HG03135 (cell line): Measurements from ENCODE around the gene EEA1.
"Not testable (repeated sequence)": the region's sequence is repeated elsewhere in the genome, so short reads cannot be mapped to it uniquely, and the experiment has no call there.

Experiments used
- ATAC-seq: cut with Tn5 transposase; IDR thresholded peaks from one replicate; pipeline ENCODE4 v1.9.1; 2021; ENCODE audit warnings: mild to moderate bottlenecking, moderate library complexity; ENCODE audit not compliant: unreplicated experiment

Gene EEA1

GRCh38 chr12:92756898-92757596 is 172.0 kb downstream of the EEA1 start:
- ATAC-seq: no peak

- no peak for ATAC-seq
Measured at GRCh38 chr12:92753976-92754885, 174.9 kb downstream of the EEA1 start.

GRCh38 chr12:92749691-92750090 is 179.4 kb downstream of the EEA1 start:
- ATAC-seq: not testable (repeated sequence)

- no peak for ATAC-seq
Measured at GRCh38 chr12:92747151-92747550, 181.9 kb downstream of the EEA1 start.

GRCh38 chr12:92745856-92746550 is 183.1 kb downstream of the EEA1 start:
- no peak for ATAC-seq

- no peak for ATAC-seq
Measured at GRCh38 chr12:92743026-92743425, 186.1 kb downstream of the EEA1 start.

GRCh38 chr12:92740411-92740810 is 188.7 kb downstream of the EEA1 start:
- no peak for ATAC-seq

- ATAC-seq: no peak
Measured at GRCh38 chr12:92739113-92739512, 190.0 kb downstream of the EEA1 start.

GRCh38 chr12:92737855-92738850 is 190.9 kb downstream of the EEA1 start:
- no peak for ATAC-seq

- ATAC-seq: no peak
Measured at GRCh38 chr12:92736605-92737004, 192.5 kb downstream of the EEA1 start.

GRCh38 chr12:92735131-92735721 is 193.9 kb downstream of the EEA1 start:
- ATAC-seq: no peak

GRCh38 chr12:92733661-92734060 is 195.4 kb downstream of the EEA1 start:
- ATAC-seq: no peak

- ATAC-seq: no peak
Measured at GRCh38 chr12:92733181-92733580, 195.9 kb downstream of the EEA1 start.

- no peak for ATAC-seq
Measured at GRCh38 chr12:92732716-92733115, 196.4 kb downstream of the EEA1 start.

GRCh38 chr12:92732216-92732615 is 196.9 kb downstream of the EEA1 start:
- ATAC-seq: no peak

- ATAC-seq: no peak
Measured at GRCh38 chr12:92730758-92731157, 198.3 kb downstream of the EEA1 start.

GRCh38 chr12:92729773-92730305 is 199.3 kb downstream of the EEA1 start:
- no peak for ATAC-seq

- ATAC-seq: no peak
Measured at GRCh38 chr12:92726850-92727249, 202.2 kb downstream of the EEA1 start.

- ATAC-seq: no peak
Measured at GRCh38 chr12:92722897-92723296, 206.2 kb downstream of the EEA1 start.

- ATAC-seq: no peak
Measured at GRCh38 chr12:92721656-92722055, 207.4 kb downstream of the EEA1 start.
